WERI-Rb-1 (cell line): Measurements from ENCODE around the gene AOPEP.
A peak's percentile ranks its signal among the peaks of the same experiment; 100 is the strongest.
"Not testable (repeated sequence)": the region's sequence is repeated elsewhere in the genome, so short reads cannot be mapped to it uniquely, and the experiment has no call there.

Experiments used
- DNase-seq: peaks from one replicate; pipeline ENCODE4 v3.0.0-alpha.2; 2020
- H3K27ac ChIP-seq: fragments of 250-450 bp; sonication (Bioruptor Pico); 2 replicates; pipeline ENCODE4 v1.5.1; 2020; ENCODE audit warnings: mild to moderate bottlenecking, moderate library complexity
- H3K27me3 ChIP-seq: fragments of 250-450 bp; sonication (Bioruptor Pico); 2 replicates; pipeline ENCODE4 v1.5.1; 2021; ENCODE audit warnings: mild to moderate bottlenecking, low read depth, moderate library complexity; ENCODE audit not compliant: insufficient read depth, severe bottlenecking
- H3K36me3 ChIP-seq: fragments of 250-450 bp; sonication (Bioruptor Pico); 2 replicates; pipeline ENCODE4 v1.5.1; 2020; ENCODE audit warnings: mild to moderate bottlenecking, moderate library complexity
- H3K4me3 ChIP-seq: 2 replicates; pipeline ENCODE4 v1.5.1; 2011; ENCODE audit warnings: low read depth, mild to moderate bottlenecking, control low read depth, low read length
- H3K9me3 ChIP-seq: fragments of 250-450 bp; sonication (Bioruptor Pico); 2 replicates; pipeline ENCODE4 v1.5.1; 2021; ENCODE audit warnings: mild to moderate bottlenecking, moderate library complexity; ENCODE audit not compliant: severe bottlenecking
- TF ChIP-seq, protein P1 (sequence below): IDR thresholded peaks from 2 replicates; pipeline ENCODE4 v1.5.1; 2011; ENCODE audit warnings: low read depth, mild to moderate bottlenecking, control low read depth, inconsistent platforms, low read length

Gene AOPEP

DNA sequence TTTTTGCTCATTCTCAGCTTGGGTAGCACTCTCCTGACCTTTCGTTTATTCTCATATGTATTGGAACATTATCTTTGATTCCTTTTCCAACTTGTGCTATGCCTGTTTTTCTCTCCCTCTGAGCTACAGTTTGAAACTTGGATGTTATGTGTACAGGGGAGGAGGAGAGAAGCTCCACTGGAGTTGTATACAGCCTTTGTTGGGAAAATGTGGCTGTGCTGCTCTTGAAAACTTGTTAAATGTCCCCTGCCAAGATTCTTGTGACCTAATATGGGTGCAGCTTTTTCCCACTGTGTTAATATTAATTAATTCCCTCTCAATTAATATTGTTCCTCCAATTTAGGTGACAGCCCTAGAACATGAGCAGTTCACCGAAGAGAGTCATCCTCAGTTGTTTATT is 235.4 kb downstream of the AOPEP start:
- TF ChIP-seq, protein P1, sequence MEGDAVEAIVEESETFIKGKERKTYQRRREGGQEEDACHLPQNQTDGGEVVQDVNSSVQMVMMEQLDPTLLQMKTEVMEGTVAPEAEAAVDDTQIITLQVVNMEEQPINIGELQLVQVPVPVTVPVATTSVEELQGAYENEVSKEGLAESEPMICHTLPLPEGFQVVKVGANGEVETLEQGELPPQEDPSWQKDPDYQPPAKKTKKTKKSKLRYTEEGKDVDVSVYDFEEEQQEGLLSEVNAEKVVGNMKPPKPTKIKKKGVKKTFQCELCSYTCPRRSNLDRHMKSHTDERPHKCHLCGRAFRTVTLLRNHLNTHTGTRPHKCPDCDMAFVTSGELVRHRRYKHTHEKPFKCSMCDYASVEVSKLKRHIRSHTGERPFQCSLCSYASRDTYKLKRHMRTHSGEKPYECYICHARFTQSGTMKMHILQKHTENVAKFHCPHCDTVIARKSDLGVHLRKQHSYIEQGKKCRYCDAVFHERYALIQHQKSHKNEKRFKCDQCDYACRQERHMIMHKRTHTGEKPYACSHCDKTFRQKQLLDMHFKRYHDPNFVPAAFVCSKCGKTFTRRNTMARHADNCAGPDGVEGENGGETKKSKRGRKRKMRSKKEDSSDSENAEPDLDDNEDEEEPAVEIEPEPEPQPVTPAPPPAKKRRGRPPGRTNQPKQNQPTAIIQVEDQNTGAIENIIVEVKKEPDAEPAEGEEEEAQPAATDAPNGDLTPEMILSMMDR, result no peak
- Histone ChIP-seq H3K4me3 (no peak overlapping the region), H3K36me3 (no peaks in the 10 kb centered on the region; the same call in 1 of the 2 replicates), H3K27me3 (no peaks in the 10 kb centered on the region), H3K9me3 (no peaks in the 10 kb centered on the region), H3K27ac (no peak overlapping the region)
- DNase-seq, result no peak

DNA sequence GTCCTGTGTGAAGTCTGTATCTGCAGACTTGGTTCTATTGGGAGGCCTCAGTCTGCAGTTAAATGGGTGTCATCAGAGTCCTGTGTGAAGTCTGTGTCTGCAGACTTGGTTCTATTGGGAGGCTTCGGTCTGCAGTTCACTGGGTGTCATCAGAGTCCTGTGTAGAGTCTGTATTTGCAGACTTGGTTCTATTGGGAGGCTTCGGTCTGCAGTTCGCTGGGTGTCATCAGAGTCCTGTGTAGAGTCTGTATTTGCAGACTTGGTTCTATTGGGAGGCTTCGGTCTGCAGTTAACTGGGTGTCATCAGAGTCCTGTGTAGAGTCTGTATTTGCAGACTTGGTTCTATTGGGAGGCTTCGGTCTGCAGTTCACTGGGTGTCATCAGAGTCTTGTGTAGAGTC is 239.1 kb downstream of the AOPEP start:
- H3K27ac ChIP-seq, H3K4me3 ChIP-seq, H3K27me3 ChIP-seq, H3K36me3 ChIP-seq, H3K9me3 ChIP-seq, DNase-seq: not testable (repeated sequence)

DNA sequence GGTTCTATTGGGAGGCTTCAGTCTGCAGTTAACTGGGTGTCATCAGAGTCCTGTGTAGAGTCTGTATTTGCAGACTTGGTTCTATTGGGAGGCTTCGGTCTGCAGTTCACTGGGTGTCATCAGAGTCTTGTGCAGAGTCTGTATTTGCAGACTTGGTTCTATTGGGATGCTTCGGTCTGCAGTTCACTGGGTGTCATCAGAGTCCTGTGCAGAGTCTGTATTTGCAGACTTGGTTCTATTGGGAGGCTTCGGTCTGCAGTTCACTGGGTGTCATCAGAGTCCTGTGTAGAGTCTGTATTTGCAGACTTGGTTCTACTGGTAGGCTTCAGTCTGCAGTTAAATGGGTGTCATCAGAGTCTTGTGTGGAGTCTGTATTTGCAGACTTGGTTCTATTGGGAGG is 239.5 kb downstream of the AOPEP start:
- H3K4me3 ChIP-seq, H3K27ac ChIP-seq, DNase-seq, H3K36me3 ChIP-seq, H3K9me3 ChIP-seq, H3K27me3 ChIP-seq: not testable (repeated sequence)

DNA sequence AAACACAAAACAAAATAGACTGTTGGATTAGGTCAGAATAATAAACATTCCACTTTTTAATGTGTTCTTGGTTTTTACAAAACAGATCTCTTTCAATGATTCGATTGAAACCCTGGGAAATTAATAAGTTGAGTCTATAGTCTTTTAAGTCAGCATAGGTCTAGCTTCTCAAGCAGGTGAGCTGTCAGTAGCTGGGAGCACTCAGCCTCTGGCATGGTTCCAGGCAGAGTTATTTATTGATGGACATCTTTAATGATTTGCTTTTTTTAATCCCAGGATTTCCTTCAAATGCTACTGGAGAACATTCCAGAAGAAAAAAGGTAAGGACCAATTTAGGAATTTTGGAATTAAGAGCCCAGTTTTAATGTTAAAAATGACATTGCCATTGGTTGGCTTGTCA is 241.0 kb downstream of the AOPEP start:
- Histone ChIP-seq H3K36me3 (no peaks in the 10 kb centered on the region), H3K9me3 (no peaks in the 10 kb centered on the region), H3K27me3 (no peaks in the 10 kb centered on the region), H3K27ac (no peak overlapping the region), H3K4me3 (no peak overlapping the region)
- TF ChIP-seq, protein P1, result no peak
- no peak for DNase-seq

DNA sequence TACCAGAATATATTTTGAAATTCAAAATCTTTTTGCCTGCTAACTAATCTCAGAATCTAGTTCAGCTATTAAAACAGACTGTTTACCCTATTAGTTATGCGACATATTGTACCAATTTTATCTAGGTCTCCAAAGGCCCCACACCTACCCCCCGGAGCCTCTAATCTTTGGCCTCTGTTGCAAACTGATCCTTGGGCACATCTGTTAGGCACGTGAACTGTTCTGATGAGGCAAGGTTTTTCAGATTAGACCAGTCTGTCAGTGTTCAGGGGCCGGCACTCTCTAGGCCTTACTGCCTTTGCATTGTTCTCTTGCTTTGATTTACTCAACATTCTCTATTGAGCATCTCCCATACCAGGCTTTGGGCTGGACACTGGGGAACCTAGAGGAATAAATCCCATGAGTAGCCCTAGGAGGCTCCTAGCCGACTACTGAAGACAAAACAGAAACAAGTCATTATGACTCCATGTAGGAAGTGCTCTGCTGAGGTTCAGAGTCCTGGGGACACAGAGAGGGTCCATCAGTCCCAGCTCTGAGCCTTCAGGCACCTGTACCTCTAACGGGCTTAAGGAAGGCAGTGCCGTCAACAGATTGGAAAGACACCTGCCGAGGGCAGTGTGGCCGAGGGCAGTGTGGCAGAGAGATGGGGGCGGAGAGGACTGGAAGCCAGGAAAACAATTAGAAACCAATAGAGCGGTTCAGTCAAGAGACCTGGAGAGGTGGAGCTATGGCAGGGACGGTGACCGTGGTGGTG is 245.1 kb downstream of the AOPEP start:
- Histone ChIP-seq H3K27ac (peak overlapping the region; percentile 97), H3K36me3 (no peaks in the 10 kb centered on the region), H3K4me3 (peak overlapping the region; percentile 29), H3K27me3 (no peaks in the 10 kb centered on the region), H3K9me3 (no peaks in the 10 kb centered on the region)
- peak; percentile 93 for DNase-seq
- TF ChIP-seq, protein P1, result 0 out of 2 replicates have a peak, but pooled peaks have one; percentile 15

DNA sequence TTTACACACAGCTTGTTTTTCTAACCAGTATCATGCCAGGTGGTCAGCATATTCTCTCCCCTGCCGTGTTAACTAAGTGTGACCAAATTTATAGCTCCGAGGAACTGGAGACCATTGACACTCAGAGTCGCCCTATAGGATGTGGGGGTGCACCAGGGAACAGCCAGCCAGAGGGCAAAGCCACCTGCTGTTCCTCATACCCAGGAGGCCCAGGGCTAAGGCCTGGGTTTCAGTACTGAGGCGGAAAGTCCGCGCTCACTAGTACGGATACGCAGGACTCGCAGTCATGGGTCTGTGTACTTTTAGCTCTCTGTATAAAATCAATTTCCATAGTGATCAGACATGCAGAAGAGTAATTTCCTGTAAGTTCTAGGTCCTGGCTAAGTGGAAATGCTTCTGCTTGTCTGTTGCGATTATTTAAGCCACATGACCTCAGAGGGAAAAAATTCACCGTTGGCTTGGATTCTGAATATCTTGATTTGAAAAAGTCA is 247.0 kb downstream of the AOPEP start:
- Histone ChIP-seq H3K27ac (peak overlapping the region; percentile 97), H3K9me3 (no peaks in the 10 kb centered on the region), H3K4me3 (no peak overlapping the region), H3K36me3 (no peaks in the 10 kb centered on the region), H3K27me3 (no peaks in the 10 kb centered on the region)
- TF ChIP-seq, protein P1, result no peak
- DNase-seq, result peak; percentile 30
